Limb (tissue), 2 donors: ENCODE results near the gene DSE.

ENCODE experiments used
- DNase-seq, 2 donors: peaks; one replicate each; pipeline ENCODE4 v3.0.0-alpha.2; 2016; ENCODE audit errors: extremely low spot score in 2 of 2

Gene DSE

DNA sequence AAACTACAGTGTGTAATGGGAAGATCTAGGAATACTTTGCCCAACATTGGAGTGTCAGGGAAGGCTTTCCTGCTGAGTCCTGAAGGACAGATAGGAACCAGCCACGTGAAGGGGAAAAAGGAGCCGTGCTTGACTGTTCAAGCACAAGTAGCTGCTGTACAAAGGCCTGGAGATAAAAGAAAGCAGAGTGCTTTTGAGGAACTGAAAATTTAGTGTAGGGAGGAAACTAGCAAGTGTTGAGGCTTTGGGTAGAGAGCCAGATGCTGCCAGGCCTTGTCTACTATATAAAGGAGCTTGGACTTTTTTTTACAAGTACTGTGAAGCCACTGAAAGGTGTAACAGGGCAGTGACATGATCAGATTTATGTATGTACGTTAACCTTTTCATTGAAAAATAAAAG is 39.0 kb downstream of the DSE start:
- no peak for DNase-seq

DNA sequence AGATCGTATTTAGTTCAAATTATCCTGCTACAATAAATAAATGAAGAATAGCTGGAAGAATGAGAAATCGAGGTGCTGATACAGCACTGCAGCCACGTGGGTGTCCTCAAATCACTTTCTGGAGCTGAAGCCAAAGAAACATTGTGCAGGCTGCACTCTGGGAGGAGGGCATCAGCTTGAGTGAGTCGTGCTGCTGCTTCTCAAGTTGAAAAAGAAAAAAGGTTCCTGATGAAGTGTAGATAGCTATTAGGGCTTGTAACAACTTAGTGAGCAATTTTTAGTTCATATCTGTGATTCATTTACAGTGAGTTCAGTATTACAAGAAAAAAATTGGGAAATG is 40.5 kb downstream of the DSE start:
- no peak for DNase-seq

DNA sequence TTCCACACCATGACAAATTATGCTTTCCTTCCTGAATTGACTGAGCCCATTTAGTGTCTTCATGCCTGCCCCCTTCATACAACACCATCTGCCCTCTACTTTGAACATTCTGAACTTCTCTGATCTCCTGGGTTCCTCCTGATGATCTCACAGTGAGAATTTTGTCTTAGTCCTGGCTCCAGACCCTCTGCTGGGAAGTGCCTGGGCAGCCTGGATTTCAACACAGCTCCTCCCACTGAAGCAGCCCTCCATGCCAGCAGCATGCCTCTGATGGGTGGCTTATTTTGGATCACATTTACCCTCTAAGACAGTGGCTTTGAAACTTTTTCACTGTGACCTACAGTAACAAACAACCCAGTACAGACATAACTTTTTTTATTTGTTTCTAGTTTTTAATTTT is 41.5 kb downstream of the DSE start:
- no peak for DNase-seq

DNA sequence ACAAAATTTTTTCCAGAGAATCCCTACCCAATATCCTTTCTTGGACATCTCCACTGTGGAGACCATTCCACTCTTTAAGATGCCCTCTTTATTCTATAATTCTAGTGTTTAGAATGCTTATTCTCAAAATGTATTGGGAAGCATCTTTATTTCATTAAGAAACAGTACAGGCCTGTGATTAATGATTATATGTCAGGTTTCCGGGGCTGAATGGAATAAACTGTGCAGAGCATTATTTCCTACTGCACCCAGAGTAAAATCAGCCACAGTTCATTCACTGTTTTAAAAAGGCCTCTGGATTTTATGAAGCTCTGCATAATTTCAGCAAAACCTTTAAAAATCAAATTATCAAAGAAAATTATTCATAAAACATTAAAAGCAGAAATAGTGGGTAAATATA is 42.6 kb downstream of the DSE start:
- DNase-seq = no peak

DNA sequence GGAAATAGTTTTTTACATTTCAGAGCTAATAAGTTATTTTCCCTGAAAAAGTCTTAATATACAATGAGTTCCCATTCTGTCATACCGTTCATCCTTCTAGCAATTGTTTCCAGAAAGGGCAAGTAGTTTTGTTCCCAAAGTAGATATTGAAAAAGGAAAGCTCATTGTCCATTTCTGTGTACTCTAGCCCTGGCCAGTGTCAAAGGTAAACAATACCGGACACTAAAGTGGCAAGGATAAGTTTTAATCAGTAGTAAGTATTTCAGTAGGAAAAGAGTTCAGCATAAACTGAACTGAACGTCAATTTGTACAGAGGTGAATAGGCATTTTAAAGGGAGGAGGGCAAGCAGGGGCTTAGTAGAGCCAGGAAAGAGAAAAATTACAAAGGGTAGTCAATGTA is 46.9 kb downstream of the DSE start:
- DNase-seq = no peak

DNA sequence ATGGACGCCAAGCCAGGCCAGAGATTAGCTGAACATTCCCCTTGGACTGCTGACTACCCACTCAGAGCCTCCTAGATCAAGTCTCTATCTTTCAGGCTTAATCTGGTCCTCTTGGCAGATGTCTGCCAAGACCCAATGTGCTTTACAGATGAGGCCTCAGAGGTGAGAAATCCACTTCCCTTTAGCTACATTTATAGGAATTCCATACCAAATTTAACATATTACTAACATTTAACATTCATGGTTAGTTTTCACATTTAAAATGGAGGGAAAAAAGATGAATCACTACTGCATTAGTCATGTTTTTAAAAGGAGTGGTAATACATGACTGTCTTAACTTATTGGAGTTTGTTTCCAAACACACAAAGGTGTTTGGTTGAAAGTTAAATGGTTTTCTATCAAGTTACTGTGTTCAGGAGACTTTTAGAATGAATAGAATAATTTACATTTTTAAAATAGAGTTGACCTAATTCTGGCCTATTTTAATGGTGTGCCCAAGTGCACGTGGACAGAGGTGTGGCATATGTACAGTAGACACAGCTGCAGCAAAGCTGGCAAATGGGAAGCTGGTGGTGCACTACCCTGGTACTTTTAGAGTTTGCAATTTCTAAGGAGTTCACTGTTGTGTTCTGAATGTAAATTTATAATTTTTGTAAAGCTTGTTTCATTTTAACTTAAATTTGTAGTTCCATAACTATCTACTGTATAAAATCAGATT is 48.5 kb downstream of the DSE start:
- no peak for DNase-seq

DNA sequence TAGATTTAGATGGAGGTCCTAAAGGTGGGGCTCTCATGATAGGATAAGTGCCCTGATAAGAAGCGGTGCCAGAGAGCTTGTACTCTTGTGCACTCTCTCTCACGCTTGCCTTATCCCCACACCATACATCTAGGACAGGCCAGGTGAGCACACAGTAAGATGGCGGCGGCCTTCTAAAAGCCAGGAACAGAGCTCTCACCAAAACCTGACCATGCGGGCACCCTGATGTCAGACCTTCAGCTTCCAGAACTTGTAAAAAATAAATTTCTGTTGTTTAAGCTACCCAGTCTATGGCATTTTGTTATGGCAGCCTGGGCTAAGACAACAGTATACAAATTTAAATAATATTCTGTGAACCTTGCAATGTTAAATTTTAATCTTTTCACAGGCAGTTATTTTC is 49.6 kb downstream of the DSE start:
- no peak for DNase-seq

DNA sequence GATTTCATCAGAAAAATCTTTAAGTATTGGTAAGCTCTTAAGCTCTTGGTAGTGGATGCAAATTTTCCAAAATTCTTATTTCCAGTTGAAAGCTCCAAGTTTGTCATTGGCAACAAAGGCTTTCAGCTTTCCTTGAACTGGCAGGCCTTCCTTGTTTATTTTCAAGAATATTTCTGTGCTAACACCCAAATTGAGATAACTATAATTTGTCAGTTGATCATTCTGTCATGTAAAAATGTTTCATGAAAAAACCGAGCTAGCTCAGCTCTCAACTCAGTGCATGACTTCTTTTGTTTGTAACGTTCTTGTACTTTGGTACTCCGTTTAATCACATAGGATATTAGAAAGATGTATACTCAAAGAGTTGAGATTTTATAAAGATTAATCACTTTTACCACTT is 51.5 kb downstream of the DSE start:
- no peak for DNase-seq

DNA sequence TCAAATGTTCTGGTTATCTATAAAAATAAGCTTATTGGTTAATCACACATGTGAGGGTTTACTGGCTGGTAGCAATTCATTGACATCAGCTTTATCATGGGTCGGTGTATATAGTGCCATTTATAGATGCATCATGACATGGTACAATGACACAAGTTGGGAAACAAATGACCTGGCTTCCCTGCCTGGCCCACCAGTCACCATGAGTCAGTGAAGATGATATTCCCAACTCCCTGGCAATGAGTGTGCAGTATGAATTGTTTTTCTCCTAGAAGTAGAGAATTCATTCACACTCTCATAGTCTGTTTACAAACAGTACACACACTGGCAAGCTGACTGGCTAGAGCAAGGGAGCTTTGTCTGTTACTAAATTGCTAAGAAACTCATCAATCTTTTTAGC is 53.3 kb downstream of the DSE start:
- no peak for DNase-seq

DNA sequence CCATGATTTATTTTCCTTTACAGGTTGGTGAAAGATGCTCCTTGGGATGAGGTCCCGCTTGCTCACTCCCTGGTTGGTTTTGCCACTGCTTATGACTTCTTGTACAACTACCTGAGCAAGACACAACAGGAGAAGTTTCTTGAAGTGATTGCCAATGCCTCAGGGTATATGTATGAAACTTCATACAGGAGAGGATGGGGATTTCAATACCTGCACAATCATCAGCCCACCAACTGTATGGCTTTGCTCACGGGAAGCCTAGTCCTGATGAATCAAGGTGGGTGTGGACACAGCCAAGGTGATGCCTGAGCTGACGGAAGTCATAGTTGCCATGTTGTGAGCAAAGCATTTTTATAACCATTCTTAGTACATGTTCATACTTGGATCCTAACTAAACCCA is 55.8 kb downstream of the DSE start:
- DNase-seq = no peak

DNA sequence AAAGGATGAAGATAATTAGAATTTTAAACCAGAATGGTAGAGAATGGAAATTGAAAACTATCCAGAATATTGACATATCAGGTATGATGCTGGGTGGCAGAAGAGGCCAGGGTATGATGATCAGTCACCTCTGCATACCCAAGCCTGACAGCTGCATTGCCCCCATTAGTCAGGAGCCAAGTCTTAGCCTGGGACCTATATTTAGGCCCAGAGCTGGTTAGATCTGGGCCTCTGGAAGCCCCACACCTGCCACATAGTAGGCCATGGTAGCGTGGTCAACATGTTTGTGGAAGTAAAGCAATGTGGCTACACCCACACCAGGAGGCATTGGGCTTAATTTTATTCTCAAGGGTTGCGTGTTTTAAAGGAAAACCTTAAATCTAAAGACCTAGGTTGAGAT is 58.4 kb downstream of the DSE start:
- DNase-seq = no peak

DNA sequence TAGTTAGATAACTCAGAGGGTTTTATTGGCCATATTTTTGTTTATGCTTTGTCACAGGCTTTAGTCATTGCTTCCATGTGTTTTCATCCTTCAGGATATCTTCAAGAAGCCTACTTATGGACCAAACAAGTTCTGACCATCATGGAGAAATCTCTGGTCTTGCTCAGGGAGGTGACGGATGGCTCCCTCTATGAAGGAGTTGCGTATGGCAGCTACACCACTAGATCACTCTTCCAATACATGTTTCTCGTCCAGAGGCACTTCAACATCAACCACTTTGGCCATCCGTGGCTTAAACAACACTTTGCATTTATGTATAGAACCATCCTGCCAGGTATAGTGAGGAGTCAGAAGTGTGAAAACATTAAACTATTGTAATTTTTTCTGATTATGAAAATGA is 60.1 kb downstream of the DSE start:
- DNase-seq = no peak

DNA sequence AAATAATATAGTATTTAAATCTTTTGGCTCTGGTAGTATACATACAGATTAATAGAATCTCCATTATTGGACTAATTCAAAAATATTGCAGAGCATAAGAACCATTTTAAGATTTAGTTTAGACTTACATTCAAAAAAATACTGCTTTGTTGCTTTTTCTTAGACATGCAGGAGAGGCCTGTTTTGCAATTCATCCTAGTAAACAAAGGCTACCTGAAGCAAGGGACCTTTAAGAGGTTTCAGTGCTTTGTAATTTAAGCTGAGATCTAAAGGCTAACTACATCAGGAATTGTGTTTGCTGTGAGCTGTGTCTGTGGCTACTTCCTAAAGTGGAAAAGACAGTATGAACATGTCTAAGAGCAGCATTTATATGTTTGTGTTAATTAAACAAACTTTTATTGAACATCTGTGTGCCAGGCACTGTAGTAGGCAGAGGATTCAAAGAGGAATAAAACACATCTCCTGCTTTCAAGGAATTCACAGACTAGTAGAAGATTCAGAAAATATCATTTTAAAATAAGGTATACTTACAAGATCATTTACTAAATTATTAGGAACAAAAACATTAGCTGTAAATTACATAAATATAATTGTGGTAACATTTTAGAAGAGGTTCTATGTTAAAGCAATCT is 61.3 kb downstream of the DSE start:
- DNase-seq = no peak

DNA sequence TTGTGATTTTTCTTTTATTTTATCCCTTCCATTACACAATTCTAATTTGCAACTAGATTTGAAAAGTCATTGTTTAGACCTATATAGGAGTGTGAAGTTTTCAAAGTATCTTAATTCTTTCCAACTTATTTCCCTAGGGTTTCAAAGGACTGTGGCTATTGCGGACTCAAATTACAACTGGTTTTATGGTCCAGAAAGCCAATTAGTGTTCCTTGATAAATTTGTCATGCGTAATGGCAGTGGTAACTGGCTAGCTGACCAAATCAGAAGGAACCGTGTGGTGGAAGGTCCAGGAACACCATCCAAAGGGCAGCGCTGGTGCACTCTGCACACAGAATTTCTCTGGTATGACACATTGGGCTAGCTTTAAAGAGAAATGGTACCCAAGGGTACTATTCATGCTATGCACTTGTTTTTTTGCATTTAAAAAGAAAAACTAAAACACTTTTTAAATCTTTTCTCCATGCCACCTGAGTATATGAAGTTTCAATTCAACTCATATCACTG is 62.5 kb downstream of the DSE start:
- no peak for DNase-seq

DNA sequence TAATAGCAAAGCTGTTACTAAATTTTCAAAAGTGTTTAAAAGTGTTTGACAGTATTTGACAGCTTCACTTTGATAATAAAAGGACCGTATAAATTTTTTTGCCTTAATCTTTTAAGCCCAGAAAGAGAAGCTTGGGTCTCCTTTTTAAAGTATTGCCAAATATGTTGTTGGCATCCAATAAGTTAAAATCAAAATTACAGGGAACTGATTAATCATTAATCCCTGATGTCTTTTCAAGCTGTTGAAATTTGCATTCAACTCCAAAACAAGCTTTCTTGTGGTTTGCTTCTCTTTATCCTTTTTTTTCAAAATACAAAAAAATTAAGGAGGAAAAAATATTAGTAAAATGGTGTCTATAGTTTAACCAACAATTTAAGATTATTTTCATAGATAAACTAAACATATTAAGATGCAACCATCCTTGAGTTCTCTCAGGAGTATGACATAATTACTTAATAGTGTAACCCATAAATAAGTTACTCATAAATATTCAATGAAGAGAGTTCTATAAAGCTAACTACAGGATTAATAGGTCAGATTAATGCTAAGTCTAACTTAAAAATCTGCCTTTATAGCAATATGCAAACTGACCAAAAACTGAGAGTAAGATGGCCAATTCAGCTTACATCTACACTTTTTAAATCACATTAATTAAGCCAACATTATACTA is 63.4 kb downstream of the DSE start:
- no peak for DNase-seq

DNA sequence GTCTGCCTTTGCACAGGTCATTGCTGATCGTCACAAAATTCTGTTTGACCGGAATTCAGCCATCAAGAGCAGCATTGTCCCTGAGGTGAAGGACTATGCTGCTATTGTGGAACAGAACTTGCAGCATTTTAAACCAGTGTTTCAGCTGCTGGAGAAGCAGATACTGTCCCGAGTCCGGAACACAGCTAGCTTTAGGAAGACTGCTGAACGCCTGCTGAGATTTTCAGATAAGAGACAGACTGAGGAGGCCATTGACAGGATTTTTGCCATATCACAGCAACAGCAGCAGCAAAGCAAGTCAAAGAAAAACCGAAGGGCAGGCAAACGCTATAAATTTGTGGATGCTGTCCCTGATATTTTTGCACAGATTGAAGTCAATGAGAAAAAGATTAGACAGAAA is 65.8 kb downstream of the DSE start:
- no peak for DNase-seq

DNA sequence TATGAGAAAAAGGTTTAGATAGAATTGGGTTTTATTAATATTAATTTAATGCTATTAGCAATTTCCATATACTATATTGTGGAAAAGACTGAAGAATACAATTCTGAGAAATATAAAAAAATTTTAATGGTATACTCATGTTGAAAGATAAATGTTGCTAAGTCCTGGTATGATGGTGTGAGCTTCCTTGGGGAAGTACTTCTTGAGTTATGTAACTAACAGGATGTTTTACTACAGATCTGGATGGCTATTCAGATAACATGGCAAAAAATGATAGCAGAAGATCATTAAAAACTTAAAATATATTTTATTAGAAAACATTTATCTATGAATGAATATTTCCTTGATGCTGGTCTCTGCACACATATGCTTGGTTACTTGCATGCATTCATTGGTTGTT is 66.9 kb downstream of the DSE start:
- no peak for DNase-seq

DNA sequence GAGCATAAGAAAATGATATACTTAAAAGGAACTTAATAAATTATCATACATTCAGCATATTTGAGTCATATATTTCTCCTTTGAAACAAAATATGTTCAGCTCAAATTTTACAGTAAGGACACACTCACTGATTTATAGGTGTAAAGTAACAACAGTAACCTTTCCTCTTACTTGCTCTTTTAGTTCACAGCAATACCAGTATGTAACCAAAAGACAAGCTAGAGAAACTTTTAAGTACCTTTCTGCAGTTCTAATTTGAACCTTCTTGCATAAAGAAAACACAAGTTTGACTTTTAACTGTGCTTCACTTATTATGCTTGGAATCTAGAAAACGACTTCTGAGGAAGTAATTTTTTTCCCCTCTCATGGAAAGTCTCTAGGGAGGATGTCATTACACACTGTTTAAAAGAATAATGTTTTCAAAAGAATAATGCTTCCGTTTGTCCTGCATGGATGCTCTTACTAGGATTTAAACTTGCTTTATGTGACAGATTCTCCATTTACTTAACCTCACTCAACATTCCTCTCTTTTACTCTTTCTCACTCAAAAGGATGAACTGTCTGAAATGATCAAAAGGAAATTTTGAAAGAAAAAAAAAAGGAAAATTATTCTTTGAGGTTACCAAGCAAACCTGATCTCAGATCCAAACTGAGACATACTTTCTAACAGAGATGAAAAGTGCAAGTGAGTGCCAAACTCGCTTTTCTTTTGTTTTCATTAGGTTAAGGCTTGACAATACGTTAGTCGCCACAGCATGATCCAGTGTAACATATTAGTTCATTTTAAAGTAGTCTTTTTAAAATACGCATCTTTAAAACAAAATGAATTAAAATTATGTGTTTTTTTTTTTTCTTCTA is 68.1 kb downstream of the DSE start:
- no peak for DNase-seq

DNA sequence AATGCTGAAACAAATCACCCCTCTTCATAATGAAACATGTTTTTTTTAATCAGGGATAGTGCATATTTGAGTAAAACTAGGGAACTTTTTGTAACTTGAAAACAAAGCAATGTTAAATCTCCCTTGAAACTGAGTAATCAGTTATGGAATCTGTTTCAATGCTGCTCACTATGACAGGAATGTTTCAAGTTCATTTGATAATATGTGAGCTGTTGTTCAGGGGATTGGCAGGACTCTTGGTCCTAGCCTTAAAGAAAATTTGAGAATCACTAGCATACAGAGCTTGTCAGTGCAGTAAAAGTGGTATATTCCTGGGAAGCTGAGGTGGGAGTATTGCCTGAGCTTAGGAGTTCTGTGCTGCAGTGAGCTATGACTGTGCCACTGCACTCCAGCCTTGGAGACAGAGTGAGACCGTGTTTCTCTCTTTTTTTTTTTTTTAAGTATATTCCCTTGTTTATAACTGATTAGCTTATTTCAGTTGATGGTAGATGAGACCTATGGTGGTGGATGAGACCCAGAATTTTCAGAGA is 68.8 kb downstream of the DSE start:
- no peak for DNase-seq

DNA sequence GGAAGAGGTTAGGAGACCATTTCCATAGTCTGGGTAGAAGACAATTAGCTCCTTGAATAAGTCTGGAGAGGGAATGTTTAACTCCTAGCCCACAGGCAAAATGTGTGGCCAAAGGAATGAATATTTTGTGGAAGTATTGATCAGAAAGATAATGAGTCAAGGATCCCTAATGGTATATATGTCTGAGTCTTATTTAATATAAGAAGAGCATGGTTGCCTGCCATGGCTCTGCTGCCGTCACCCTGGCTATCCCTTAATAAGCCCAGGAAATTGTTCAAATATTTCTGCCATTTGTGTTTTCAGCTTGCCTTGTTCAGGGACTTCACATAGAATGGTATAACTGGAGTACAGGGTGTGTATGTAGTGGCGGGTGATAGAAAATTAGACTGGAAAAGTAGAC is 72.4 kb downstream of the DSE start:
- DNase-seq = no peak

DNA sequence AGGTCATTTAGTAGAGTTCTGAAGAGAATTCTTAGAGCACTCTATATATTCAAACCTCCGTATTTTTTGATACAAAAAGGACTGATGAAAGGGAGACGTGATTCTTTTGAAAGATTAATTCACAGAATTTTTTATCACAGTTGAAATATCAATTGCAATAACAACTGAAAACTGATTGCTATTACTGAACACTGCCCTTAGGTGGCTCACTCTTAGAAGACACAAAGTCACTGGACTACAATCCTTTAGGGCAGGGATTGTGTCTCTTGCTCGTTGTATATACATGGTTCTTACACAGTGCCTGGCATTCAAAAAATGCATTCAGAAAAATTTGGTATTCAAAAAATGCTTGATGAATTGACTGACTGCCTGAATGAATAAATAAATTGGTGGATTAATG is 73.3 kb downstream of the DSE start:
- peak in 1 of 2 donors; percentile 43 for DNase-seq

DNA sequence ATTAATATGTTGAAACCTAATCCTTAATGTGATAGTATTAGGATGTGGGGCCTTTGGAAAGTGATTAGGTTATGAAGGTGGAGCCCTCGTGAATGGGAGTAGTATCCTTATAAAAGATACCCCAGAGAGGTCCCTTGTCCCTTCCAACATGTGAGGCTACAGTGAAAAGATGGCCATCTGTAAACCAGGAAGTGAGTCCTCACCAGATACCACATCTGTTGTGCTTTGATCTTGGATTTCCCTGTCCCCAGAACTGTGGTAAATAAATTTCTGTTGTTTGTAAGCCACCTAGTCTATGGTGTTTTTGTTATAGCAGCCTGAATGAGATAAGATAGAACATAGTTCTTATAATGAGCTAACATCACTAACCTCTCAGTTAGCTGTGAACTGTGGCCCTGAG is 73.8 kb downstream of the DSE start:
- no peak for DNase-seq
